Activated CD4-positive, alpha-beta T cell treated with anti-CD3 and anti-CD28 coated beads, Interleukin-10, Interleukin-2, amounts not matched to agents 100 ng/mL and 50 ng/mL, durations not matched to agents 16 hours and 8 hours (primary cell): ENCODE data around the gene MYLK3.
"Not testable (repeated sequence)": the region's sequence is repeated elsewhere in the genome, so short reads cannot be mapped to it uniquely, and the experiment has no call there.

ENCODE experiments used
- DNase-seq: peaks from one replicate; pipeline ENCODE4 v3.0.0-alpha.2; 2020

Gene MYLK3

GRCh38 chr16:46747777-46748651 lies at the start of gene MYLK3:
Gene MYLK3 (minus strand): TSS chr16:46748344. CDS start chr16:46748193, 151 bp downstream.
- DNase-seq, result no peak

- no peak for DNase-seq
These were observed 49.4 kb upstream of the MYLK3 start for GRCh38 chr16:46797501-46797900.

- no peak for DNase-seq
These were observed 48.7 kb upstream of the MYLK3 start for GRCh38 chr16:46796764-46797269.

- DNase-seq, result no peak
These were observed 45.7 kb upstream of the MYLK3 start for GRCh38 chr16:46793841-46794240.

- DNase-seq, result no peak
These were observed 42.6 kb upstream of the MYLK3 start for GRCh38 chr16:46790599-46791270.

GRCh38 chr16:46789499-46790414 lies 41.6 kb upstream of the MYLK3 start:
- peak; percentile 83 for DNase-seq

GRCh38 chr16:46788891-46789474 lies 40.8 kb upstream of the MYLK3 start:
- DNase-seq, result no peak

- no peak for DNase-seq
These were observed 39.8 kb upstream of the MYLK3 start for GRCh38 chr16:46787909-46788308.

GRCh38 chr16:46785076-46785845 lies 37.1 kb upstream of the MYLK3 start:
- no peak for DNase-seq

GRCh38 chr16:46784569-46784968 lies 36.4 kb upstream of the MYLK3 start:
- not testable (repeated sequence) for DNase-seq

- DNase-seq, result peak; percentile 66
These were observed 35.7 kb upstream of the MYLK3 start for GRCh38 chr16:46783800-46784199.

GRCh38 chr16:46782320-46782719 lies 34.2 kb upstream of the MYLK3 start:
- DNase-seq, result peak; percentile 8

- no peak for DNase-seq
These were observed 29.7 kb upstream of the MYLK3 start for GRCh38 chr16:46777804-46778203.

- no peak for DNase-seq
These were observed 27.1 kb upstream of the MYLK3 start for GRCh38 chr16:46775214-46775613.

- DNase-seq, result no peak
These were observed 26.6 kb upstream of the MYLK3 start for GRCh38 chr16:46774743-46775177.

- DNase-seq, result no peak
These were observed 24.3 kb upstream of the MYLK3 start for GRCh38 chr16:46772463-46772862.

- DNase-seq, result no peak
These were observed 20.7 kb upstream of the MYLK3 start for GRCh38 chr16:46768809-46769208.

GRCh38 chr16:46765050-46765449 lies 16.9 kb upstream of the MYLK3 start:
- DNase-seq, result no peak

- DNase-seq, result no peak
These were observed 15.0 kb upstream of the MYLK3 start for GRCh38 chr16:46763147-46763546.

GRCh38 chr16:46762583-46762982 lies 14.4 kb upstream of the MYLK3 start:
- no peak for DNase-seq

GRCh38 chr16:46759309-46759708 lies 11.2 kb upstream of the MYLK3 start:
- no peak for DNase-seq
